ENCODE data around the gene JPT2.
A peak's percentile ranks its signal among the peaks of the same experiment; 100 is the strongest.

The JPT2 gene, protein sequence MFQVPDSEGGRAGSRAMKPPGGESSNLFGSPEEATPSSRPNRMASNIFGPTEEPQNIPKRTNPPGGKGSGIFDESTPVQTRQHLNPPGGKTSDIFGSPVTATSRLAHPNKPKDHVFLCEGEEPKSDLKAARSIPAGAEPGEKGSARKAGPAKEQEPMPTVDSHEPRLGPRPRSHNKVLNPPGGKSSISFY

GRCh38 chr16:1677942-1678499 lies at the start of gene JPT2:
Gene JPT2, plus strand, starts transcription at chr16:1678279. Its CDS starts 34 bp downstream, at chr16:1678313.
- peak; percentile 96 for DNase-seq

GRCh38 chr16:1630450-1631213 lies 47.4 kb upstream of the JPT2 start:
- no peak for DNase-seq

DNA sequence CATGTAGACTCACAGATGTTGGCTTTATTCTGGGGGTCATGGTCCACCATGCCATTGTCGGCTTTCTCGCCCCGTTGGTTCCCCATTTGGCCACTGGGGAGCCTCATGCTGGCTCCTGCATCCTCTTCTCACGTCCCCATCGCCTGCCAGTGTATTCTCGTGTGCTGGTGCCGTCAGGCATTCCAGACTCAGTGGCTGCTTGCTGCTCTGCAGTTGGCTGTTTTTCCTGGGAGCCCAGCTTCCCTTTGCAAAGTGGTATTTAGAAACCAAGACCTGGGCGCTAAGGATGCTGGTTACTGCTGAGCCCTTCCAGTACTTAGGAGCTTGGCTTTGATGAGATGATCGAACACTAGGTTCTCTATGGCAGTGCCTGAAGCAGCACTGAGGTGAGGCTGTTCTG lies 46.8 kb upstream of the JPT2 start:
- DNase-seq: no peak

DNA sequence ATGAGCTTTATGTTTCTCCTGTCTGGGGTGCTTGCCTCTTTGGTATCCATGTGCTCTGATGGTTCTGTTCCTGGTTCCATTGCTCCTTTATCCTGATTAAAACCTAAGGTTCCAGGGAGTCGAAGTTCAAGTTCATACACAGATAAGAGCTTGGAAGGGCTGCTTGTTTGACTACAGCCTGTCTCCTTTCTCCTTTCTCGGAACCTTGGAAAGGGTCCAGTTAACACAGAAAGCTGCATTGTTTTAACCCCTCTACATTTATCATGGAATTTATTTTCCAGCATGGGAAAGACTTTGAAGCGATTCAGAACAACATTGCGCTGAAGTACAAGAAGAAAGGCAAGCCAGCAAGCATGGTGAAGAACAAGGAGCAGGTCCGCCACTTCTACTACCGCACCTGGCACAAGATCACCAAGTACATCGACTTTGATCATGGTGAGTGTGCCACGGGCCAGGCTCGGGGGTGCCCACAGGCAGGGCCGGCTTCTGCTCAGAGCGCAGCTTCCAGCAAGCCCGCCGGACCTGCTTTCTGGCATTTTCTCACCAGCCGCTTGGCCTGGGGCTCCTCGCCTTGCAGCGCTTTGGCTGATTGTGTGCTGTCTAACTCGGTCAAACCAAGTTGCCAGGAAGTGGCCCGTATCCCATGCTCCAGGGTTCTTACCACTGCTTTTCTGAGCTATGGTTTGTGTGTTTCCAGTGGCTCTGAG lies 46.0 kb upstream of the JPT2 start:
- no peak for DNase-seq

- DNase-seq: no peak
Measured at GRCh38 chr16:1632638-1632970, 45.5 kb upstream of the JPT2 start.

GRCh38 chr16:1633310-1633709 lies 44.8 kb upstream of the JPT2 start:
- DNase-seq: no peak

DNA sequence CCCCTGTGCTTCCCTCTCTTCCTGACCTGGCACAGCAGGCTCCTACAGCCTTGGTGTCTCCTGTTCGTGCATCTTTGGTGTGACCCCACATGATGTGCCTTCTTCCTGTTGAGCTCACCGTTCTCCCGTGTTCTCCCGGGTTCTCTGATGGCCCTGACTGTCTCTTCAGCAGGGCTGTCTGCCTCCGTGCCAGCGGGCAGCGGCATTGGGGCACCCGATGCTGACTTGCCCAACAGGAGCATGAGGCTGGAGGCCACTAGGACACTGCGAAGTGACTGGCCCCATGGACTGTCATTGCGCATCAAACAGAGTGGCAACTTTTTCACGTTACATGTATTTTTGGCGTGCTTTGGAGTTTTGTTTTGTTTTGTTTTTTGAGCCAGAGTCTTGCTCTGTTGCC lies 43.5 kb upstream of the JPT2 start:
- DNase-seq: no peak

GRCh38 chr16:1635070-1635469 lies 43.0 kb upstream of the JPT2 start:
- no peak for DNase-seq

DNA sequence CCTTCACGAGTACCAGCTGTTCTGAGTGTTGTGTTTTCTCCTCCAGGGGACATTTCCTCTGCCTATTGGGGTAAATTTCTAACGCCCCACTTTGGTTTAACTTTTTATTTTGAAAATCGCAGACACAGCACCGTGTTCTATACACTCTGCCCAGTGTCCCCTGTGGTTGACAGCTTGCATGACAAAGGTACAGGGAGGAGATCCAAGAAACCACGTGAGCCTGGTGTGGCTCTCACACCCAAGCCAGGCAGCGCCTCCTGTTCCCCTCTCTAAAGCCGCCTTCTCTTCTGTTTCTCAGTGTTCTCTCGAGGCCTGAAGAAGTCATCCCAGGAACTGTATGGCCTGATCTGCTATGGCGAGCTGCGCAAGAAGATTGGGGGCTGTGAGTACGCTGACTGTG lies 40.6 kb upstream of the JPT2 start:
- DNase-seq: no peak

DNA sequence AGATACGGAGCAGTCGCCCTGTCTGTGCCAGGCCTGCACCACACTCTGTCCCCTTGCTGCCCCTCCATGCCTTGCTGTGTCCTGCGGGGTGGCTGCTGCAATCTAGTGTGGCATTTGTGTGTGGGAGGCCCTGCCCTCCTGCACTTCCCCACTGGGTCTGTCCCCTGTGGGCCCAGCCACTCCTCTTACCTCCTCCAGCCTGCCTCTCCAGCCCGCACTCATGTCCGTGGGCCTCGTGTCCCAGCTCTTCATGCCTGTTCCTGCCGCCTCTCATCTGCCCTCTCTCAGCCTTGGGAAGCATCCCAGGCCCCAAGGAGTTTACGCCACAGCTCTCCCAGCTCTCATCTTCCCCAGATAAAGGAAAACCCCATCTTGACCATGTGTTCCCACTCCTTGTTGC lies 39.3 kb upstream of the JPT2 start:
- DNase-seq: no peak

- DNase-seq: no peak
Measured at GRCh38 chr16:1639282-1639681, 38.8 kb upstream of the JPT2 start.

GRCh38 chr16:1639860-1640259 lies 38.2 kb upstream of the JPT2 start:
- DNase-seq: no peak

DNA sequence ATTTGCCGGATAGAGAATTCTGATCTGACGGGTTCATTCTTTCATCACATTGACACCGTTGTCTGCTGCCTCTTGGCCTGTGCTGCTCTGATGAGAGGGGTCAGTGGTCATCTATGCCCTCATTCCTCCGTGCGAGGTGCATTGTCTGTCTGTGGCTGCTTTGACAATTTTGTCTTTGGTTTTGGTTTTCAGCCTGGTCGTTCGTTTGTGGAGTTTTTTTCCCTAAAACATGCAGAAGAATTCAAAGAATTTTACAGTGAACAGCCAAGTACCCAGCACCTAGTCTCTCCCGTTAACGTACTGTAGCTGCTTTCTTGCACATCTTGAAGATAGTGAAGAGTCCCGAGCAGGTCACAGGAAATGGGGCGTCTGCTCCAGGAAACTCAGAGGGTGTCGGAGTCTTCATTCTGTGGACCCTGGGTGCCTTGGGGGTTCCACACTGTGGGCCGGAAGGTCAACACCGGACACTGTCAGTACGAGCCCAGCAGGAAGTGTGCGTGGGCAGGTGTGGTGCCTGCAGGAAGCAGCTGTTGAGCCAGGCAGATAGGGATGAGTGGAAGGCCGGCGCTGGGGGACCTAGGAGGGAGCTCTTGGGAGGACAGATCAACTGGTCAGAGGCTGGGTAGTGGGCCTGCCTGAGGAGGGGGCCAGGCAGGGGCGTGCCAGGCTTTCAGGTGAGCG lies 37.7 kb upstream of the JPT2 start:
- no peak for DNase-seq

GRCh38 chr16:1641261-1641660 lies 36.8 kb upstream of the JPT2 start:
- no peak for DNase-seq

GRCh38 chr16:1642148-1642547 lies 35.9 kb upstream of the JPT2 start:
- no peak for DNase-seq

DNA sequence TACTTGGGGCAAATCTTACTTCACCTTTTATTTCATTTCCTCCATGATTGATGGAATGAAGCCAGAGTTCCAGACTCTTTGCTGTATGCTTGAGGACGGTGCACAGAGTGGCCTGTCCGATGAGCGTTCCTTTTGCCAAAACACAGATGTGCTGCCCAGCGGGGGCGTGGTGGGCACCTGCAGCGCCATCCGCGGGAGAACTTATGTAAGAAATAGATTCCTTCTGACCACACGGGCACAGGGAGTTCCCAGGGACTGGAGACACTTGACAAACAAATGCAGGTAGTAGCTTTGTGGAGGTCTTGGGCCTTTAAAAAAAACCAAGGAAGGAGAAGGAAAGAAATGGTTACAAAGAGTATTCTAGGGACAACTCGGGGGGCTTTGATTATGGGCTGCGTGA lies 35.3 kb upstream of the JPT2 start:
- DNase-seq: no peak

DNA sequence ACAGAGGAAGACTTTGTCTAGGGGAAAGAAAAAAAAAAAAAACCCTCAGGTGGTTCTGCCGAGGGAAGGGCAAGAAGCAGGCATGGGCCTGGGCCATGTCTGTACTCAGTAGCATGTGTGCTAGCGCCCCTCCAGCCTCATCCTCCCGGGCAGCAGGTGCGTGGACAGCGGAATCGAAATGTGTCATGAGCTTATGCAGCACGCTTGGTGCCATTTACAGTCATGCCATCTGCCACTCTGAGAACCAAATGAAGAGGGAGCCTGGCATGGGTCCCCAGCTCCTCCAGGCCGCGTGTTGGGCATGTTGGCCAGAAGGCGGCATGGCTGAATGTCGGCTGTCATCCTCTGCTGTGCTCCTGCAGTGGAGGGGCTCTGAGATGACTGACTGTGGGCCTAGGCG lies 34.6 kb upstream of the JPT2 start:
- DNase-seq: no peak

DNA sequence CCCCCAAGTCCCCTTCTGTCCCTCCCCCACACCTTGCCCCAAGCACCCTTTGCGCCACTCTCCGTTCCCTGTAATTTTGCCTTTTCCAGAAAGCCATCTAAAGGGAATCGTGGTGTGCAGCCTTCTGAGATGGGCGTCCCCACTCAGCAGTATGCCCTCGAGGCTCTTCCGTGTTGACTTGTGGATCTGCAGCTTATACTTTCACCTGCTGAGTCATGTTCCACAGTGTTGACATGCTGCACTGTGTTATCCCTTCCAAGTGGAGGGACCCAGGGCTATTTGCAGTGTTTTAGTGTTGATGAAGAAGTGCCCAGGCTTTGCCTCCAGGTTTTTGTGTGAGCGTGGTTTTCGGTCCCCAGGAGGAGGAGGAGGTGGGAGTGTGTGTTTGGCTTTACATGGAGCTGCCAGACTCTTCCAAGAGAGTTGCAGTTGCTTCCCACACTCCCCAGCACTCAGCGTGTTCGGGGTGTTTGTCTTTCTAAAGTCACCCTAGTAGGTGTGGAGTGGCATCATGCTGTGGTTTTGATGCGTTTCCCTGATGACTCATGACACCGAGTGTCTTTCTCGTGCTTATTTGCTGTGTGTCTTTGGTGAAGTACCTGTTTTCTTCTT lies 32.1 kb upstream of the JPT2 start:
- DNase-seq: peak; percentile 51

- DNase-seq: no peak
Measured at GRCh38 chr16:1647856-1648255, 30.2 kb upstream of the JPT2 start.

GRCh38 chr16:1650131-1650530 lies 27.9 kb upstream of the JPT2 start:
- no peak for DNase-seq

- DNase-seq: no peak
Measured at GRCh38 chr16:1651094-1651973, 26.7 kb upstream of the JPT2 start.

- no peak for DNase-seq
Measured at GRCh38 chr16:1651974-1652312, 26.1 kb upstream of the JPT2 start.
